GM21737 (cell line): Measurements from ENCODE around the gene ZYG11A.

Source experiments
- ATAC-seq: cut with Tn5 transposase; IDR thresholded peaks from one replicate; pipeline ENCODE4 v1.9.1; 2021; ENCODE audit warnings: mild to moderate bottlenecking, moderate library complexity; ENCODE audit not compliant: unreplicated experiment

The ZYG11A gene

GRCh38 chr1:52916241-52916975 is 73.8 kb downstream of the ZYG11A start:
- no peak for ATAC-seq

- ATAC-seq: no peak
These were observed 74.6 kb downstream of the ZYG11A start for GRCh38 chr1:52917156-52917555.

DNA sequence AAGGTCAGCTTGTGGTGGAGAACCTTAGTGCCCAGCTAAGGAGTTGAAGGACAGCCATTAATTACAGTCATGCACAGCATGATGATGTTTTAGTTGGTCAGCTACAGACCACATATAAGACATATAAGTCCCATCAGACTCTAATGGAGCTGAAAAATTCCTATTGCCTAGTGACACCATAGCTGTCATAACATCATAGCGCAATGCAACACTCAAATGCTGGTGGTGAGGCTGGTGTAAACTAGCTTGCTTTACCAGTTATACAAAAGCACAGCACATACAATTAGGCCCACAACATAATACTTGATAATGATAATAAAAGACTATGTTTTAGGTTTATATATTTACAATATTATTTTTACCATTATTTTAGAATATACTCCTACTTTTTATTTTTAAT is 75.0 kb downstream of the ZYG11A start:
- no peak for ATAC-seq

DNA sequence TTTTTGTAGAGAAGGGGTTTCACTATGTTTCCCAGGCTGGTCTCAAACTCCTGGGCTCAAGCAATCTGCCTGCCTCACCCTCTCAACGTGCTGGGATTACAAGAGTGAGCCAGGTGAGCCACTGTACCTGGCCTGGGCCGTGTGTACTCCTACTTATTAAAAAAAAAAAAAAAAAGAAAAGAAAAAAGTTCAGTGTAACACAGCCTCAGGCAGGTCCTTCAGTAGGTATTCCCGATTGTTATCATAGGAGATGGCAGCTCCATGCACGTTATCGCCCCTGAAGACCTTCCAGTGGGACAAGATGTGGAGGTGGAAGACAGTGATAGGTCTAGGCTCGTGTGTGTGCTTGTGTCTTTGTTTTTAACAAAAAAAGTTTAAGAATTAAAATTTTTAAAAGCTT is 75.6 kb downstream of the ZYG11A start:
- ATAC-seq: no peak

GRCh38 chr1:52919051-52919722 is 76.6 kb downstream of the ZYG11A start:
- ATAC-seq: no peak

- ATAC-seq: no peak
These were observed 77.3 kb downstream of the ZYG11A start for GRCh38 chr1:52919723-52920483.

DNA sequence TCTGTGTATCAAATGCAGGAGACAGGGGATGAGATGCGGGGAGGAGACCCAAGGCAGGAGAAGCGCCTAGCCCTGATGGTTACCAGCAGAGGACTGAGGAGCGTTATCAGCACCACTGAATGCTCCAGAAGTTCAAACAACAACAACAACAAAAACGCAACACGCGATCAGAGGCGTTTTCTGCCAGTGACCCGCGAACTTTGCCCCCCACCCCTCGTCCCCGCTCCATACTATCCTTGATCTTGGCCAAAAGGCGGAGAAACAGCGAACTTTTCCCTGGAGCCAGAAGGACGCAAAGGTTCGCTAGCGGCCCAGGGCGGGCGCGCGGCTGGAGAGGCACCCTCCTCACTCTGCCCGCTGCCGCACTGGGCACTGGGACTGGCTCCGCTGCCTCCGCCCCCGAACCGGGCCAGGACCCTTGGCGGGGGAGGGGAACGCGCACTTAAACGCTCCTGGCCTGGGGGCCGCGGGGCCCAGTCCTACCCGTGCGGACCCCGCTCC is 78.3 kb downstream of the ZYG11A start:
- no peak for ATAC-seq

GRCh38 chr1:52925571-52926005 is 83.0 kb downstream of the ZYG11A start:
- no peak for ATAC-seq

DNA sequence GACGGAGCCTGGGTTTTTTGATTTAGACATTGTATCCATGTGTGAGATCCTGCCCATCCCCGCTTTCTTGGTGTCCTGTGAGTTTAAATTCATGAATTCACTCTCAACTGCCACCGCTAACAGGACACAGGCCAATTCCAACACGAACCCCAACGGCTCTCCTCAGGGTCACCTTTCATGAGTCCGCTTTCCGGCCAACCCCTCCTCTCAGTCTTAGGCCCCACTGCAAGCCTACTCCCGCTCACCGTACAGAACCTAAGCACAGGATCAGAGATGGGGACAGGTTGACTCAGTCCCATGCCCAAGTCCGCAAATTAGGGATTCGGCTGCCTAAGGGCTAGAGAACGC is 84.3 kb downstream of the ZYG11A start:
- no peak for ATAC-seq

DNA sequence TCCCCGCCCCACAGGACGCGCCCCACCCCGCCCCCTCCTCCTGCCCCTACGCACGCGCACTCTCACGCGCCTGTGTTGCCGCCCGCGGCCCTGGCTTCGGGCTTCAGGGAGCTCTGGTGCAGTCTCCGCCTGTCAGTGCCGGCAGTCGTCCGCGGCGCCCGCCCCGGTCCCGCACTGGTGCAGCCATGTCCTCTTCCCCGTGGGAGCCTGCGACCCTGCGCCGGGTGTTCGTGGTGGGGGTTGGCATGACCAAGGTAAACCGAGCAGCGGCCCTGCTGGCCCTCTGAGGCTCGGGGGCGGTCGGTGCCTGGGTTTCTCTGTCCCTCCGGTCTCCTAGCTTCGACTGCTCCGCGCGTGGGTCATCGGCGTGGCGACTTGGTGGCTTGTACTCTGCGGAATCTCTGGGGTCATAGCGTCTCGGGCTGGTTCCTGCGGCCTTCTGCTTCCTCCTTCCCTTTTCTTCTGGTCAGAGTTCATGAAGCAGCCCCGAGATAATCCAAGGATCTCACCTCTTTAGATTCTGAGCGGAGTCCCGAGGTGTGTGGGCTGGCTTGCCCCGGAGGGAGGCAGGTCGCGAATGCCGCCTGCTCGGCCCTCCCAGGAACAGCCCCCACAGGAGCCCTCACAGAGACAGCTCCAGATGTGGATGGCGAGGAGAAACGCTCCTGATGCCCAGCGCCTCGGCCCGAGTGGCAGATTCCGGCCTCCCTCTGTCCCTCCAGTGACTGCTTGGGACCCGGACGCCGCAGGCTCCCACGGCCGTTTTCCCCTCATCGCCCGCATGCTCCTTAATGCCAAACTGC is 84.9 kb downstream of the ZYG11A start, which contains the start of gene SCP2:
Gene SCP2, plus strand, starts transcription at position 65 of the 803 bp plus-strand sequence. Its CDS starts 121 bp downstream, at position 186.
- no peak for ATAC-seq

DNA sequence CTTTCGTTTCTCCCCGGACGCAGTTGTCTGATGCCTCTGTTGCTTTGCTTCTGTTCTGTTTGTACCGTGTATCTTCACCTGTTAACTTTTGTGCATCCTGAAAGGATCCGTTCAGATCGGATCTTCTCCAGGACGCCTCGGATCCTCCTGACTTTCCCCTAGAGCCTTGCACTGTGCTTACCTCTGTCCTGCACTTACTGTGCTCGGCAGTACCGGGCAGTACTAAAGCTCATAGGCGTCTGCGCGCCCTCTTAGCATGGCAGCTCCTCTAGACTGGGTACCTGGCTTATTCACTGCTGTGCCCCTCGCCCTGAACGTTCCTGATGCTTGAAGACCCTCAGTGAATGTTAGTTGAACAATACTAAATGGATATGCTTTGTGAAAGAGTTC is 85.5 kb downstream of the ZYG11A start:
- no peak for ATAC-seq

DNA sequence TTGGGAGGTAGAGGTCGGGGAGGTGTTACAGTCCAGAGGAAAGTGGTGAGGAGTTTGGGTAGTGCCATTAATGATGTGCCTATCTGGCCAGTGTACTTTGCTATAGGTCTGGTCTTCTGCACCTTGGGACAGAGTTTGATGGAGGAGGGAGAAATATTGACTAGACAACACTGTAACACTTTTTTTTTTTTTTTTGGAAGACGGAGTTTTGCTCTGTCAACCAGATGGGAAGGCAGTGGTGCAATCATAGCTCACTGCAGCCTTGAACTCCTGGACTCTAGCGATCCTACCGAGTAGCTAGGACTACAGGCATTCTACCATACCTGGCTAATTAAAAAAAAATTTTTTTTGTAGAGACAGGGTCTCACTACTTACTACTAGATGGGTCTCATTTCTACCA is 86.5 kb downstream of the ZYG11A start:
- no peak for ATAC-seq

GRCh38 chr1:52937433-52938182 is 95.0 kb downstream of the ZYG11A start:
- no peak for ATAC-seq

DNA sequence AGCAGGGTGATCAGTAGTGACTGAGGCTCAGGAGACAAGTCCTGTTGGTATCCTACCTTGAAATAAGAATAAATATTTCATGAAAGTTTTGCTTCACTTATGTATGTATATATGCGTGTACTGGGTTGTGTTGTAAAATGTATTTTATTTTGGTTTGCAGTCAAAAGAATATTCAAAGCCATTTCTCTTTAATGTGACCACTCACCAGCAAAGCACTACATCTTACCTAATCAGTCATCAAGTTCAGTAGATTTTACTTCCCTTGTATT is 95.6 kb downstream of the ZYG11A start:
- ATAC-seq: no peak

DNA sequence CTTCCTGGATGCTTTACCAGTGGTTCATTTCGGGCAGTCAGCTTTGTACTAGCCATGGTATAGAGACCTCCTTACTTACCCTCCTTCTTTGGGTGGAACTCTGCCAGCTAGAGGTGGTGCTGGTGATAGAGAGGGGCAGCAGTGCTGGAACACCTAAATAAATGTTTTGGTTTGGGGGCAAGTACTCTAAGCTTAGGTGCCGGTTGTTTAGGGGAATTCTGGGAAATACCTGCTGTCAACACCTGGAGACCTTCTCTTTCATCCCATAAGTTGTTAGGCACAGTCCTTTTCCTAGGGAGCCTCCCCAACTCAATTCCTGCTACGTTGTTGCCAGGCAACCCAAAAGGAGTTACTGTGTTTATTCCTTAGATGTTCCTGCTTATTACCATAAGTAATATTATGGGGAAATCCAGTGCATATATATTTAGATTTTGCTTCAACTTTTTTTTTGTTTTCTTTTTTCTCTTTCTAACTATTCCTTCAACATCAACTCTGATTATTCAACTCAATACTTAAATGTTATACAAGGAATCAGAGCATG is 101.4 kb downstream of the ZYG11A start:
- ATAC-seq: no peak

DNA sequence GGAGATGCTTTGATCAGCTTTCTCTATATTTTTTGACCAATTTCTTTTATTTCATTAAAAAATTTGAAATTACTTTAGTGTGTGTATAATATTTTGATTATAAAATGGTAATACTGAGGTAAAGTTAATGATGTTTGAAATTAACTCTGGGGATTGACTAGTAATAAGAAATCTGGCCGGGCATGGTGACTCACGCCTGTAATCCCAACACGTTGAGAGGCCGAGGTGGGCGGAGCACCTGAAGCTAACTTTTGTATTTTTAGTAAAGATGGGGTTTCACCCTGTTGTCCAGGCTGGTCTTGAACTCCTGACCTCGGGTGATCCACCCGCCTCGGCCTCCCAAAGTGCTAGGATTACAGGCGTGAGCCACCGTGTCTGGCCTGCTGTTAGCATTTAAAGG is 102.0 kb downstream of the ZYG11A start:
- no peak for ATAC-seq
